ENCODE data around the gene BRWD1.

The BRWD1 gene

GRCh38 chr21:39330001-39330400 is 16.6 kb upstream of the BRWD1 start:
- DNase-seq (ENCODE audit: insufficient read length, low spot score) (no peak), FAIRE-seq (no peak)

GRCh38 chr21:39327727-39328126 is 14.3 kb upstream of the BRWD1 start:
- FAIRE-seq (no peak), DNase-seq (ENCODE audit: insufficient read length, low spot score) (no peak)

- FAIRE-seq (no peak), DNase-seq (ENCODE audit: insufficient read length, low spot score) (no peak)
Observed at GRCh38 chr21:39326607-39327307, 13.3 kb upstream of the BRWD1 start.

GRCh38 chr21:39325458-39325857 is 12.0 kb upstream of the BRWD1 start:
- no peak for DNase-seq (ENCODE audit: insufficient read length, low spot score)

GRCh38 chr21:39321424-39321823 is 8.0 kb upstream of the BRWD1 start:
- no peak for FAIRE-seq
- no peak for DNase-seq (ENCODE audit: insufficient read length, low spot score)

More at GRCh38 chr21:39325458-39325857, 12.0 kb upstream of the BRWD1 start:
- FAIRE-seq = no peak

GRCh38 chr21:39319814-39320332 is 6.4 kb upstream of the BRWD1 start:
- FAIRE-seq = no peak
- no peak for DNase-seq (ENCODE audit: insufficient read length, low spot score)

GRCh38 chr21:39319251-39319756 is 5.9 kb upstream of the BRWD1 start:
- FAIRE-seq (no peak), DNase-seq (ENCODE audit: insufficient read length, low spot score) (no peak)

GRCh38 chr21:39318091-39318959 is 4.9 kb upstream of the BRWD1 start:
- DNase-seq (ENCODE audit: insufficient read length, low spot score) (no peak), FAIRE-seq (no peak)

GRCh38 chr21:39317134-39318090 is 4.0 kb upstream of the BRWD1 start:
- FAIRE-seq = no peak
- DNase-seq (ENCODE audit: insufficient read length, low spot score) = no peak

- FAIRE-seq = no peak
- no peak for DNase-seq (ENCODE audit: insufficient read length, low spot score)
Observed at GRCh38 chr21:39316729-39317128, 3.3 kb upstream of the BRWD1 start.

GRCh38 chr21:39315603-39316445 is 2.4 kb upstream of the BRWD1 start:
- FAIRE-seq (no peak), DNase-seq (ENCODE audit: insufficient read length, low spot score) (no peak)

- no peak for FAIRE-seq
Observed at GRCh38 chr21:39314143-39315027, 953 bp upstream of the BRWD1 start.

GRCh38 chr21:39313042-39313570 is 326 bp downstream of the BRWD1 start:
- DNase-seq (ENCODE audit: insufficient read length, low spot score) = no peak

More at GRCh38 chr21:39314143-39315027, 953 bp upstream of the BRWD1 start:
- peak; percentile 41 for DNase-seq (ENCODE audit: insufficient read length, low spot score)

GRCh38 chr21:39312112-39313041 is 1.1 kb downstream of the BRWD1 start:
- DNase-seq (ENCODE audit: insufficient read length, low spot score) = peak; percentile 96
- FAIRE-seq = peak; percentile 64

More at GRCh38 chr21:39313042-39313570, 326 bp downstream of the BRWD1 start:
- no peak for FAIRE-seq

- FAIRE-seq (no peak), DNase-seq (ENCODE audit: insufficient read length, low spot score) (no peak)
Observed at GRCh38 chr21:39311164-39311563, 2.3 kb downstream of the BRWD1 start.

- DNase-seq (ENCODE audit: insufficient read length, low spot score) (no peak), FAIRE-seq (no peak)
Observed at GRCh38 chr21:39307466-39307865, 6.0 kb downstream of the BRWD1 start.

GRCh38 chr21:39300587-39300986 is 12.8 kb downstream of the BRWD1 start:
- FAIRE-seq (no peak), DNase-seq (ENCODE audit: insufficient read length, low spot score) (no peak)

All from HTR-8/SVneo (cell line).